ENCODE measurements around the gene TRMU. TPM values are rescaled to one million over a fixed set of nuclear protein-coding genes. Genes with fewer than 3 reads are reported as not detected.

TRMU gene
- total and polyA plus RNA-seq, 2 of the 4 experiments (the other 2 are of a cell fraction): 19.0 to 36.4 TPM

DNA sequence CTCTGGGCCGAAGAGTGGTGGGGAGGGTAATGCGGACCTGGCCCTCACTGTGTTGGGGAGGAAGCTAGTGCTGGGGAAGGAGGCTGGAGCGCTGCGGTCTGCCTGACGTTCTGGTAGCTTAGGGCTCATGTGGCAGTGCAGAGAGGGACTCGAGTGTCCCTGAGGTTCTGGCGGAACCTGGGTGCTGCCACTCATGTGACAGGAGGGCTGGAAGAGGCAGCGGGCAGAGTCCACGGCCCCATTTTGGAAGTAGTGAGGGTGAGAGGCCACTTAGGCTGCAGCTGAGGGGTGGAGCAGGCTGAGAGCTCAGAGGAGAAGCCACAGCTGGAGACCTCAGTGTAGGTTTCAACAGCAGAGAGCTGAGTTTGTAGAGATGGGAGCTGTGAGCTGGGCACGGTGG, 16.2 kb upstream of the TRMU start:
- ChIA-PET POLR2A (ENCODE audit: unreplicated experiment) (no interaction called here), CTCF (no interaction called here)
- H3K18ac ChIP-seq (ENCODE audit: low read depth, low read length): no peak overlapping the region
- H3K4ac ChIP-seq (ENCODE audit: low read depth, low read length): no peak overlapping the region
- H3K4me3 ChIP-seq (ENCODE audit: insufficient read depth, low read depth, low read length): no peak overlapping the region
- no peak overlapping the region for H4K8ac ChIP-seq (ENCODE audit: low read depth in 2 of 2, low read length in 2 of 2)
- peaks cover 20% of the 10 kb centered on the region for H3K36me3 ChIP-seq (ENCODE audit: control insufficient read depth, insufficient read depth, low read length)
- BruUV-seq (replicated peaks): no TSS peak
- no peak overlapping the region for H4K5ac ChIP-seq (ENCODE audit: low read depth, low read length)
- peak overlapping the region; percentile 23 for H2AK9ac ChIP-seq (replicated peaks; ENCODE audit: low read depth, low read length, poor library complexity)
- no peak overlapping the region for H3K14ac ChIP-seq (replicated peaks; ENCODE audit: low read depth, low read length)
- no peak overlapping the region for H2BK20ac ChIP-seq (ENCODE audit: low read depth, low read length)
- no peaks in the 10 kb centered on the region; the same call in 1 of the 2 replicates for H3K9me1 ChIP-seq (ENCODE audit: insufficient read depth, low read length)
- H2BK15ac ChIP-seq (ENCODE audit: low read depth, low read length): no peak overlapping the region
- no peaks in the 10 kb centered on the region for H3K27me3 ChIP-seq (ENCODE audit: control insufficient read depth, insufficient read depth, low read length)
- H2AK5ac ChIP-seq (ENCODE audit: low read depth, low read length): no peak overlapping the region
- no peak for TF ChIP-seq NFE2L2 (IDR thresholded peaks at IDR 0.05; ENCODE audit: low read depth, low read length)
- TF ChIP-seq ELK1 (IDR thresholded peaks at IDR 0.05; ENCODE audit: borderline replicate concordance, low read depth, low read length): no peak
- no peak for TF ChIP-seq BHLHE40 (IDR thresholded peaks at IDR 0.05; ENCODE audit: low read depth, low read length)
- TF ChIP-seq CEBPB (IDR thresholded peaks at IDR 0.05; ENCODE audit: low read depth, low read length): no peak
- TF ChIP-seq MAFK (IDR thresholded peaks at IDR 0.05; ENCODE audit: low read depth, low read length): no peak
- TF ChIP-seq, protein P1, sequence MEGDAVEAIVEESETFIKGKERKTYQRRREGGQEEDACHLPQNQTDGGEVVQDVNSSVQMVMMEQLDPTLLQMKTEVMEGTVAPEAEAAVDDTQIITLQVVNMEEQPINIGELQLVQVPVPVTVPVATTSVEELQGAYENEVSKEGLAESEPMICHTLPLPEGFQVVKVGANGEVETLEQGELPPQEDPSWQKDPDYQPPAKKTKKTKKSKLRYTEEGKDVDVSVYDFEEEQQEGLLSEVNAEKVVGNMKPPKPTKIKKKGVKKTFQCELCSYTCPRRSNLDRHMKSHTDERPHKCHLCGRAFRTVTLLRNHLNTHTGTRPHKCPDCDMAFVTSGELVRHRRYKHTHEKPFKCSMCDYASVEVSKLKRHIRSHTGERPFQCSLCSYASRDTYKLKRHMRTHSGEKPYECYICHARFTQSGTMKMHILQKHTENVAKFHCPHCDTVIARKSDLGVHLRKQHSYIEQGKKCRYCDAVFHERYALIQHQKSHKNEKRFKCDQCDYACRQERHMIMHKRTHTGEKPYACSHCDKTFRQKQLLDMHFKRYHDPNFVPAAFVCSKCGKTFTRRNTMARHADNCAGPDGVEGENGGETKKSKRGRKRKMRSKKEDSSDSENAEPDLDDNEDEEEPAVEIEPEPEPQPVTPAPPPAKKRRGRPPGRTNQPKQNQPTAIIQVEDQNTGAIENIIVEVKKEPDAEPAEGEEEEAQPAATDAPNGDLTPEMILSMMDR (conservative IDR thresholded peaks at IDR 0.05; ENCODE audit: low read depth, low read length): no peak
- TF ChIP-seq RCOR1 (IDR thresholded peaks at IDR 0.05; ENCODE audit: insufficient replicate concordance, low read length): no peak
- TF ChIP-seq MXI1 (IDR thresholded peaks at IDR 0.05; ENCODE audit: borderline replicate concordance, low read depth, low read length): no peak
- no peak for TF ChIP-seq SMC3 (IDR thresholded peaks at IDR 0.05; ENCODE audit: low read depth, low read length)
- TF ChIP-seq RFX5 (IDR thresholded peaks at IDR 0.05; ENCODE audit: low read depth, low read length): no peak
- no peak for TF ChIP-seq POLR2A (IDR thresholded peaks at IDR 0.05; ENCODE audit: low read depth, low read length)
- TF ChIP-seq MAZ (IDR thresholded peaks at IDR 0.05; ENCODE audit: borderline replicate concordance, low read depth, low read length): no peak
- TF ChIP-seq CHD1 (IDR thresholded peaks at IDR 0.05; ENCODE audit: low read depth, low read length): no peak
- TF ChIP-seq, protein P2, sequence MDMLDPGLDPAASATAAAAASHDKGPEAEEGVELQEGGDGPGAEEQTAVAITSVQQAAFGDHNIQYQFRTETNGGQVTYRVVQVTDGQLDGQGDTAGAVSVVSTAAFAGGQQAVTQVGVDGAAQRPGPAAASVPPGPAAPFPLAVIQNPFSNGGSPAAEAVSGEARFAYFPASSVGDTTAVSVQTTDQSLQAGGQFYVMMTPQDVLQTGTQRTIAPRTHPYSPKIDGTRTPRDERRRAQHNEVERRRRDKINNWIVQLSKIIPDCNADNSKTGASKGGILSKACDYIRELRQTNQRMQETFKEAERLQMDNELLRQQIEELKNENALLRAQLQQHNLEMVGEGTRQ (IDR thresholded peaks at IDR 0.05; ENCODE audit: low read depth, low read length): no peak
- no peak for TF ChIP-seq FOS (IDR thresholded peaks at IDR 0.05; ENCODE audit: low read depth, low read length)
- TF ChIP-seq RAD21 (IDR thresholded peaks at IDR 0.05; ENCODE audit: low read length): no peak
- no peak for ATAC-seq (ENCODE audit: low read depth)
- no peaks in the 10 kb centered on the region for H3K4me1 ChIP-seq (ENCODE audit: control insufficient read depth, insufficient read depth, low read length)
- intact Hi-C loops (cut with micrococcal nuclease) (no loop called here), dilution Hi-C loops (cut with HindIII; ENCODE audit: low sequenced_read_pairs, unreplicated experiment) (no loop called here), in situ Hi-C loops (cut with MboI; ENCODE audit: low sequenced_read_pairs) (no loop called here)
- H3K9ac ChIP-seq (ENCODE audit: low read depth, low read length): no peak overlapping the region
- no peak overlapping the region for H2BK120ac ChIP-seq (ENCODE audit: low read depth, low read length)
- H2BK5ac ChIP-seq (ENCODE audit: low read depth, low read length, poor library complexity, severe bottlenecking): no peak overlapping the region
- peaks cover 27 to 47% of the 10 kb centered on the region in 2 experiments for H3K79me1 ChIP-seq (ENCODE audit: low read depth in 1 of 2, low read length in 2 of 2)
- DNase-seq: no peak
- no peak overlapping the region for H3K56ac ChIP-seq (ENCODE audit: extremely low read depth, insufficient read depth, low read length)
- H3K27ac ChIP-seq (ENCODE audit: insufficient read depth, low read length): no peak overlapping the region
- peak overlapping the region; percentile 48 for H2AFZ ChIP-seq (replicated peaks; ENCODE audit: low read length, poor library complexity)
- no peak overlapping the region for H4K91ac ChIP-seq (ENCODE audit: insufficient read depth, low read depth, low read length)
- no peak overlapping the region for H3K4me2 ChIP-seq (ENCODE audit: low read depth, low read length)
- H3K23ac ChIP-seq (ENCODE audit: low read depth, low read length): no peak overlapping the region
- no peaks in the 10 kb centered on the region for H3K9me3 ChIP-seq (ENCODE audit: control insufficient read depth, insufficient read depth, low read length)
- whole genome bisulfite sequencing, 2 experiments (ENCODE audit: extremely low coverage in 2 of 2, insufficient read length in 1 of 2): 88% methylated on average over 10 of the region's 10 CpGs; no CpG with 5 or more reads in 1 of the 2 experiments
- H4K20me1 ChIP-seq (ENCODE audit: insufficient read depth, low read length): no peaks in the 10 kb centered on the region; the same call in 1 of the 2 replicates
